GM19193 (cell line): ENCODE results near the gene PDS5B.

Source experiments
- POLR2A ChIP-seq: IDR thresholded peaks from 4 replicates; pipeline ENCODE4 v1.6.1; 2011; ENCODE audit not compliant: insufficient read depth, insufficient read length; ENCODE audit errors: extremely low read depth

The PDS5B gene

DNA sequence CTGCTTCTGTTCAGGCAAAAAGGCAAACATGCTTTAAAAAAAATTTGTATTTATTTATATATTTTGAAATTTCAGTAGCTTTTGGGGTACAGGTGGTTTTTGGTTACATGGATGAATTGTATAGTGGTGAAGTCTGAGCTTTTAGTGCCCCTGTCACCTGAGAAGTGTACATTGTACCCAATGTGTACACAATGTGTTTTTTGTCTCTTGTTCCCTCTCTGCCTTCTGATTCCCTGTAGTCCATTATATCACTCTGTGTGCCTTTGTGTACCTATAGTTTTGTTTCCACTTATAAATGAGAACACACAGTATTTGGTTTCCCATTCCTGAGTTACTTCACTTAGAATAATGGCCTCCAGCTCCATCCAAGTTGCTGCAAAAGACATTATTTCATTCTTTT, 77.4 kb downstream of the PDS5B start:
- TF ChIP-seq POLR2A: no peak

DNA sequence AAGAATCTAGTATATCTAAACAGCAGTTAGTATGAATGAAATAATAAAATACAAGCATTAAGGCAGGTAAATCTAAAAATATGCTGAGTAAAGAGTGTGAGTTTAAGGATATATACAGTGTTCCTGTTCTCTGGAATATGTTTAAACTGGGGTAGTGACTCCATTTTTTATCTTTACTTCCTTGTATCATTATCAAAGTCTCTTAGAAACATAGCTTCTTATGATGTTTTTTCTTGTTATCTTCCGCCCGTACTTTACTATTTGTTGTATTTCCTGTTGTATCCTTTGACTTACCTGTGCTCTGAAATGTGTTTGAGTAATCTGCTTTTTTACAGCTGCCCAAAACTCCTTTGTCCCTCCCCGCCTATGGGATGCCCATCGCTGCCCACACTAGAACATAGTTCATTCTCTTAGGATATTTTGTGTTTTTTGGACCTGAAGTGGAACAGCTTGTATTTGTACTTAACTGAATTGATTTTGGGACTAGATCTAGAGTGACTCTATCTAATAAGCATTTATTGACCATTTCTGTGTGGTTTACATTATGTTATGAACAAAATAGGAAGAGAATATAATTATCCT, 80.8 kb downstream of the PDS5B start:
- TF ChIP-seq POLR2A: no peak

DNA sequence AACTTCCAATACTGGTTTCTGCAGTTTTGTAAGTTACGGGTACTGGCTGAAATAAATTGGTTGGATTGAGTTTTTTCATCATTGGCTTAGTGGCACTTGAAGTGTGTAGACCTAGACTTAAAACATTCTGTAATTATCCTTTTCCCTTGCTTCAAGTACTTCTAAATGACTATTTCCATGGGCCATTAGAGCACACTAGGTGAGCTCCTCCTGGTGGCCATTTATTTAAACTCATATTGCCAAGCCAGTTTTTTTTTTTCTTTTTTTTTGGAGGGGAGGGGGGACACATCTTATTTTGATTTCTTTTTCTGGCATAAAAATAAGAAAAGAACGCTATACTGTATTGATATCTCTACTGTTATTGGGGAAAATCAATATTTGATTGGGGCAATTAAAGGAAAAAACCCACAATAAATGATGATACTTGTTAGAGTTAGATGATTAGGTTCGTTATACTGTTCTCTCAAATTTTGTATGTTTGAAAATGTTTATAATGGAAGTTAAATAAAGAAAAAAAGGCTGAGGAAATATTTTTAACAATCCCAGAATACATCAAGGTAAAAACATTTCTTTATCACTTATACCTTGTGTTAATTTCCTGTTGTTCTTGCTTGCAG, 82.9 kb downstream of the PDS5B start:
- no peak for TF ChIP-seq POLR2A

DNA sequence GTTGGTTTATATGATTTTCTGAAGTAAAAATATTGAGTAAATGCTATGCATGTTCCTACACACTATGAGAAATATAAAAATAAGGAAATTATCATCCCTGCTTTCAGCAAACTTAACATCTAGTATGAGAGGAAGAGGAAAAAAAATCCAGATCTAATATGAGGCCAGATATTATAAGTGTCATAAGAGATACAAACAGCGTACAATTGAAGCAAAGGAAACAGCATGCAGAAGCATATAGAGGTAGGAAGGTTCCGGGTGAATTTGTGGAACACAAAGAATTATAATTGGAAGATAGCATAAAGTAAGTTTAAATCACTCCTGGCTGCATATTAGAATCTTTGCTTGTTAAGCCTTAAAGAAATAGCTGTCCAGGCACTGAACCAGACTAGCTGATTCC, 88.3 kb downstream of the PDS5B start:
- no peak for TF ChIP-seq POLR2A

DNA sequence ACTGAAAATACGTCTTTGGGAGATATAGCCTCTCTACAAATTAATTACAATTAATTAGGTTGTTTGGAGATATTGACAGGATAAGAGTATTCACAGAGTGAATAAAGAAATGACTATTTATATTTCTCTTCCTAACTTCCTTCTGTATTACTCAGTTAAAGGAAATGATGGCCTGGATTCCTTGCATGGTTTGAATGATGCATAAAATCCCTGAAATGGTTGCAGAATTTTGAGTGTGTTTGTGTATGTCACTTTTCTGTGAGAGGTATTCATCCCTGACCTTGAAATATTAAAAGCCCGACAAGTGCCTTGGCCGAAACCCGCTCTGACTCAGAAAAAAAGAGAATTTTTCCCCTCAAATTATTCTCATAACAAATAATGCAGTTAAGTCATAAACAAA, 90.0 kb downstream of the PDS5B start:
- TF ChIP-seq POLR2A: no peak

DNA sequence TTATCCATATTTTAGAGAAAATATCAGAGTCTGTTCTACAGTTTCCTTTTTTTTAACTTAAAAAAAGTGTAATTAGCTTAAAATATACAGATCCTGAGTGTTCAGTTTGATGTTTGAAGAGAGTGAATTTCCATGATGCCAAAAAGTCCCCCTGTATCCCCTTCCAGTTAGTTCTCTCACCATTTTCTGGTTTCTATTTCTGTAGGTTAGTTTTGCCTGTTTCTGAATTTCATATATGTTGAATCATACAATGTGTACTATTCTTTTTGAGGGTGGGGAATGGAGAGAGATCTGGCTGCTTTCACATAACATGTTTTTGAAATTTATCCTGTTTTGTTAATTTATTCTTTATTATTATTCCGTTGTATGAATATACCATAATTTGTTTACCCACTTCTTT, 95.9 kb downstream of the PDS5B start:
- no peak for TF ChIP-seq POLR2A

DNA sequence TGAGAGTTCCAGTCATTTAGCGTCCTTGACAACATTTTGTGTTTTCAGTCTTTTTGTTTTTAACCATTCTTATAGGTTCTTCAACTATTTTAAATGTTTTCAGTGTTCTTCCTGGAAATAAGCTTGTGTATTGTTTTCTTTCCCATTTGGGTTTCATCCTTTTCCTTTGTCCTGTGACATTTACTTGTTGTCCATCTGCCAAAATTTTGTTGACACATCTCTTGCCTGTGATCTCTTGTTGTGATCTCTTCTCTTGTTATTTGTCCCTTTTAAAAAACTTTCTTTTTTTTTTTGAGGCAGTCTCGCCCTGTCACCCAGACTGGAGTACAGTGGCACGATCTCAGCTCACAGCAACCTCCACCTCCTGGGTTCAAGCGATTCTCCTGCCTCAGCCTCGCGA, 96.5 kb downstream of the PDS5B start:
- TF ChIP-seq POLR2A: no peak

DNA sequence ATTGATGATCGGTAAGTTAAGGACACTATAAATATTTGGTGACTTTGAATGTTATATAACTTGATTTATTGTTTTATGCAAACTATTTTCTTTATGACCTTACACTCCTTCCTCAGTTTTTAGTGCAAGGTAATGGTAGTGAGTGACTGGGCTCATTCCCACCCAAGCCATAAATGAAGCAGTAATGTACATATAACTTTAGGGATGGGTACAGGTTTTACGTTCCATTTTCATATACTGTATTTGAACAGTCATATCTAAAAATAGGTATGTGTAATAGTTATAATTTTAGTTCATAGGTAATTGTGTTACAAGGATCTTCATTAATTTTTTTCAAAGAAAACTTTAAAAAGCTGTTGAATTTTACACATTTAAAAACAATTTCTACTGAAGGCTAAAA, 101.0 kb downstream of the PDS5B start:
- TF ChIP-seq POLR2A: no peak

DNA sequence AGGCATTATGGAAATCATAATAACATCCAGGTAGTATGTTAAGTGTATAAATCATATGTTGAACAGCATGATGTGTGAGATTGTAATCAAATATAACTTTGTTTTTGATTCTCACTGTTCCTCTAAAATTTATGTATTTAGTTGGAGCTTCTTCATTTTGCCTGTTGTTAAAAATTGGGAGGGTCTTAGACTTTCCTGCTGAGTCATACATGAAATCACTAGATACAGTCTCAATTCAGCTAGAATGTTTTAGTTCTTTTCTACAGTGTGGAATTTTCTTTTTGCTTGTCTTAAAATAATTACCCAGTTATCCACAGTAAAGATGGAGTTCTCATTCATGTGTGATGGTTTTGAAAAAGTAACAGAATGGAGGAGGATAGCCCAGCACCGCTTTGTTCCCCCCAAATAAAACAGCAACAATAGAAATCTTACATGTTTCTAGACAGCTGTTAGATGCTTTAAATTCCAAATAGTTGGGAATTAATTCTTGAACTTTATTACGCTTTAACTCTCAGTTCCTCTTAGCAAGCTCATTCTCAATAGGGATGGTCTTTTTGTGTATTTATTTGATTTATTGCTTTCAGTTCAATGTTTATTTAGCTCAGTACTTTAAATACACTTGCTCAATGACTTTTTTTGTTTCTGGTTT, 109.5 kb downstream of the PDS5B start:
- TF ChIP-seq POLR2A: no peak

DNA sequence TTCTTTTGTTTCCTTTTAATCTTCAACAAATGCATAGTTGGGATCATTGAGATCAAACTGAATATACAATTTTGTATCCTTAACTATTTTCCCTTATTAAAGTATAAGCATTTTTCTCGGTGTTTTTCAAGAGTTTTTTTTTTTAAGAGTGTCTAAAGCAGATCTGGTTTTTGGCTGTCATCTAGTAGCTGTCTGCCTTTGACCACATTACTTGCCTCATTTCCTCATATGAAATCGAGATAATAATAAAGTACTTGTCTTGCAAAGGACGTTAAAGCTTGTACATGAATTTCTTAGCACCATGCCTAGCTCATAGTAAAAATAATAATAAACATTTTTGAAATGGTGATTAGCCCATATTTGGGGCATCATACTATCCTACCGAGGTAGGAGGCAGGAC, 121.2 kb downstream of the PDS5B start:
- no peak for TF ChIP-seq POLR2A

DNA sequence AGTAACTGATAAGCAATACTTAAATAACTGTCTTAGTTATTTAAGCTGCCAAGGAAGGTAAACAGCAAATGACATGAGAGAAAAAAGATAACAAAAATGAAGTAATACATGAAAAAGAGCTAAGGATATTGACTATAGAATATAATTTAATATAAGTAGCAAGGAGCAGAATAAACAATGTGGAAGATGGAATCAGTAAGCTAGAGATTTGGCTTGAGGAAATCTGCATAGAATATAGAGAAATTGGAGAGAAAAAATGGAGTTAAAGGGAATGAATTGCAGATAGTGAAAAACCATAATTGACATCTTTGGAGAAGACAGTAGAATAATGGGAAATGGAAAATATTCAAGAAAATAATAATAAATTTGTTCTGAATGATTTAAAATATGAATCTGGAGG, 127.1 kb downstream of the PDS5B start:
- TF ChIP-seq POLR2A: no peak

DNA sequence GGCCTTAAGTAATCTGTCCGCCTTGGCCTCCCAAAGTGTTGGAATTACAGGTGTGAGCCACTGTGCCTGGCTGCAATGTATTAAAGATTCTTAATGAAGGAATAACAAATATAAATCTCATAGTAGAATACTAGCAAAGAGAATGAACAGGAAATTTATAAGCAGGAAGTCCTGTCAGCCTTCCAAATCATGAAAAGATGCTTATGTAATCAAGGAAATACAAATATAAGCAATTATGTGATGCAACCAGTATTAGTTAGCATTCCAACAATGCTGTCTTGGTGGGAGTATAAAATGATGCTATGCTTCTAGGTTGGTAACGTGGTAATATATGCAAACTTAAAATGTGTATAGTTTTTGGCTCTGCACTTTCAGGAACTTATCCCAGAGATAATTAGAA, 133.8 kb downstream of the PDS5B start:
- no peak for TF ChIP-seq POLR2A

DNA sequence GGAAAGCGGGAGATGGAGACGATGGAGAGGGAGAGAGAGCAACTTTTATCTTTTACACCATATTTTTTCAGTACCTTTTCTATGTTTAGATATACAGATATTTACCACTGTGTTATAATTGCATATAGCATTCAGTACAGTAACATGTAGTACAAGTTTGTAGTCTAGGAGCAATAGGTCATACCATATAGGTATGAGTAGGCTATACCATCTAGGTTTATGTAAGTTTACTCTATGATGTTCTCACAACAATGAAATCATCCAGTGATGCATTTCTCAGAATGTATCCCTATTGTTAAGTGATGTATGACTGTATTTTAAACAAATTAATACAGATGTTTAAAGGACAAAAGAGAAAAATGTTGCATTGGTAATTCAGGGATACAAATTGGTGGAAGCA, 136.1 kb downstream of the PDS5B start:
- TF ChIP-seq POLR2A: no peak

DNA sequence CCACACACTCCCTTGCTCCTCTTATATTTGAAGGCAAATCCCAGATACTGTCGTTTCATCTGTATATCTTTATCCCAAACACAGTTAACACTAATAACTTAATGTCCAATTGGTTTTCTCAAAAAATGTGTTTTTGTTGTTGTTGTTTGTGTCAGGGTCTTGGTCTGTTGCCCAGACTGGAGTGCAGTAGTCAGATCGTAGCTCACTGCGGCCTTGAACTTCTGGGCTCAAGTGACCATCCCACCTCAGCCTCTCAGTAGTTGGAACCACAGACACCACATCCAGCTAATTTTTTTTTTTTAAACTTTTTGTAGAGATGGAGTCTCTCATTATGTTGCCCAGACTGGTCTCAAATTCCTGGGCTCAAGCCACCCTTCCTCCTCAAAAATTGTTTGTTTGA, 137.7 kb downstream of the PDS5B start:
- TF ChIP-seq POLR2A: no peak

DNA sequence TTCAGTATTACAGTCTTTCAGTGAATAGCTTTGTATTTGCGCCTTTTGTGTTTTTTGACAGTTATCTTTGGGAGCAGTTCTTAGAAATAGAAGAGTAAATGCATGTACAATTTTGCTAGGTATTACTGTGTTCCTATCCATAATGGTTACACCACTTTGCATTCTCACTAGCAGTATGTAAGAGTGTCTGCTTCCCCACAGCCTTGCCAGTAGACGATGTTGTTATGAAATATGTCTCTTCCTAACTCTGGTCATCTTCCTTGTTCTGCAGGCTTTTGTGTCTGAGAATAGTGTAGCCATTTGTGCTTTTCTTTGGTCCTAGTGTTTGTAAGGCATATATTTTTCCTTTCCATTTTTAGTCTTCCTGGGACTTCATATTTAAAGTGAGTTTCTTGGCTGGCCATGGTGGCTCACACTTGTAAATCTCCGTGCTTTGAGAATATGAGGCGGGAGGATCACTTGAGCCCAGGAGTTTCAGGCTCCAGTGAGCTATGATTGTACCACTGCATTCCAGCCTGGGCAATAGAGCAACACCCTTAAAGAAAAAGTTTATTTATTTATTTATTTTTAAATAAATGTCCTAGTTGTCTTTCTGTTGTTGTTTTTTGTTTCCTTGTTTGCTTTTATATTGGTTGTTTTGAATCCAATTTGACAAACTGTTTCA, 140.3 kb downstream of the PDS5B start:
- TF ChIP-seq POLR2A: no peak

DNA sequence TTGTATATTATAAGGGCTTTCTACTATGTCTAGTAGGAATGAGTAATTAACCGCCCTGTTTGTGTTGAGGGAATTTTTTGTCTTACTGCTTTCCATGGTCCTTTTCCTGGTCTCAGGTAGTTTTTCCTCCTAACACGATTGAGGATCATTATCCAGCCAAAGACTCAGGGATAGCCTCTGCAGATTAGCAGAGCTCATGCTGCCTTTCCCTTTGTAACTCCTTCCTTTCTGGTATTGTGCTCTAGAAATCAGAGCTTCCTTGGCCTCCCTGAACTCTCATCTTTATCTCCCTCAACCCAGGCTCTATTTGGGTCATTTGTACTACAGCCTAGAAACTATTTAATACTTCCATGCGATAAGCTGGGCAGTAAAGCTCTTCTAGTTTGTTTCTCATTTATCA, 142.1 kb downstream of the PDS5B start:
- TF ChIP-seq POLR2A: no peak

DNA sequence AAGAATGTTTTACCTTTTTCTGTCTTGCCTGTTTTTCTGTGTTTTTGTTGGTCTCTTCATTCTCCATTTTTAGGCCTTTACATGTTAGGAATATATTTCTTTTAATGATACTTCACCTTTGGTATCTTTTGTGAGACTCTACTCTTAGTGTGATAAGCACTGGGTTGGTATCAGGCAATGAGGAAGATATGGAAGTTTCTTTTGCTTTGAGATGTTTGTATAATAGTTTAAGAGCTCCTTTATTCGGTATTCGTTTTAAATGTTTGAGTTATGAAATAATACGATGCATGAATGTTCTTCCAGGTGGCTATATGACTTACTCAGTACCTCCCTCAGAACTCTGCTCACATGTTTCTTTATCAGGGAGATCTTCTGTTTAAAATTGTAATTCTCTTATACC, 144.8 kb downstream of the PDS5B start:
- TF ChIP-seq POLR2A: no peak

DNA sequence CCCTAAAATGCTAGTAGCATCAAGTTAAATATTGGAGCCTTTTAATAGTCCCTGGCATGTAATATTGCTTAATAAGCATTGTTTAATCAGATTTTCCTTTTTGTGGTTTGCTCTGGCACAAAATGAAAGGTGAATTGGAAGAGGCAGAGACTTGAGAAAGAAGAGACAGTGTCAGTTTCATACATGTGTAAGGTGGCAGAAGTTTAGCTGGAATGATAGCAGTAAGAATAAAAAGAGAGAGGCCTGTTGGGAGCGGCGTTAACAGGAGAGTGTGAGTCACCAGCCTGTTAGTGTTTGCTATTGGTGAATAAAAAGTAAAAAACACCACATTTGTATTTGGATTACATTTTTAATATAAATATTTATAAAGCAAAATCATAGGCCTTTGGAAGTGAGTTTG, 145.3 kb downstream of the PDS5B start:
- TF ChIP-seq POLR2A: no peak
